Rectal smooth muscle tissue (tissue), 1 donor: ENCODE measurements around the gene SOX10.
A peak's percentile ranks its signal among the peaks of the same experiment; 100 is the strongest.
"Not testable (repeated sequence)": the region's sequence is repeated elsewhere in the genome, so short reads cannot be mapped to it uniquely, and the experiment has no call there.

Experiments
- H3K27ac ChIP-seq: one replicate; pipeline ENCODE4 v1.7.0; 2013; ENCODE audit warnings: low read depth, low read length, inconsistent platforms
- H3K27me3 ChIP-seq: one replicate; pipeline ENCODE4 v1.7.0; 2013; ENCODE audit warnings: low read length; ENCODE audit not compliant: control insufficient read depth, insufficient read depth
- H3K36me3 ChIP-seq: one replicate; pipeline ENCODE4 v1.7.0; 2013; ENCODE audit warnings: low read length; ENCODE audit not compliant: control insufficient read depth, insufficient read depth
- H3K4me1 ChIP-seq: one replicate; pipeline ENCODE4 v1.7.0; 2013; ENCODE audit warnings: low read length; ENCODE audit not compliant: control insufficient read depth, insufficient read depth
- H3K4me3 ChIP-seq: one replicate; pipeline ENCODE4 v1.7.0; 2013; ENCODE audit warnings: low read length
- H3K9ac ChIP-seq: one replicate; pipeline ENCODE4 v1.7.0; 2013; ENCODE audit warnings: low read length

The SOX10 gene

DNA sequence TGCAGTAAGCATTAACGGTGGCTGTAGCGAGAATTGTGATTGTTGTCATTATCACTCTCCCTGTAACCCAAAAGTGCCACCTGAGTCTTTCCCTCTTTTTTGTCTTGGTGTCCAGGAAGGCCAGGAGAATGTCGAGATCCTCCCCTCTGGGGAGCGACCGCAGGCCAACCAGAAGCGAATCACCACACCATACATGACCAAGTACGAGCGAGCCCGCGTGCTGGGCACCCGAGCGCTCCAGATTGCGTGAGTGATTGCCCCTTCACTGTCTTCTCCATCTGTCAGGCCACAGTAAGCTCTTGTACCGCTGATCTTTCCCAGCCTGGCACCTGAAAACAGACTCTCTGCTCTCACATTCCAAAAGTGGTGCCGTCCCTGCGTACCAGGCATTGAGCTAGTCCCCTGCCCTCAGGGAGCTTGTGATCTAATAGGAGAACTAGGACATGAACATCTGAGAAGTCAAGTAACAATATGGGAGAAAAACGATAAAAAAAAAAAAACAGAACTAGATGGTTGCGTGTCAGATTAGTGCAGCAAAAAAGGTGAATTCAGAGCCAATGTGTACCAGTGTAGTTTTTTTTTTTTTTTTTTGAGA, 25.0 kb downstream of the SOX10 start:
- Histone ChIP-seq H3K9ac (no peak overlapping the region), H3K4me3 (no peak overlapping the region), H3K4me1 (peaks cover 6% of the 10 kb centered on the region), H3K27ac (no peak overlapping the region), H3K36me3 (peaks cover 25% of the 10 kb centered on the region), H3K27me3 (no peaks in the 10 kb centered on the region)

DNA sequence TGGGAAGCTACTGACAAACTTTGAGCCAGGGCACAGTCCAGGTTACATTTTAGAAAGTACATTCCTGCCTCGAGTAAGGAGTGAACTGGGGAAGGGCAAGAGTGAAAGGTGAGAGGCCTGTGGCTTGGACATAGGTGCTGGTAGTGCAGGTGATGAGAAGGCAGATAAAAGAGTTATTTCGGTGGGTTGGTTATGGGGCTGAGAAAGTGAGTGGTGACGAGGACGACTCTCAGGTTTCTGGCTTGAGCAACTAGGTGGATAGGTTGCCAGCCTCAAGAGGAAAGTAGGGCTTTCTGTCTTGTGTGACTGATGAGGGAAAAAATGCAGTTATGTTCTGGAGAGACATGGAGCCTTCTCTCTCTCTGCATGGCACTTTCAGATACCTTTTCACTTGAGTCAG, 27.1 kb downstream of the SOX10 start:
- H3K27me3 ChIP-seq = no peaks in the 10 kb centered on the region
- H3K4me1 ChIP-seq = peaks cover 7% of the 10 kb centered on the region
- H3K4me3 ChIP-seq = no peak overlapping the region
- no peak overlapping the region for H3K27ac ChIP-seq
- H3K9ac ChIP-seq = no peak overlapping the region
- peaks cover 23% of the 10 kb centered on the region for H3K36me3 ChIP-seq

DNA sequence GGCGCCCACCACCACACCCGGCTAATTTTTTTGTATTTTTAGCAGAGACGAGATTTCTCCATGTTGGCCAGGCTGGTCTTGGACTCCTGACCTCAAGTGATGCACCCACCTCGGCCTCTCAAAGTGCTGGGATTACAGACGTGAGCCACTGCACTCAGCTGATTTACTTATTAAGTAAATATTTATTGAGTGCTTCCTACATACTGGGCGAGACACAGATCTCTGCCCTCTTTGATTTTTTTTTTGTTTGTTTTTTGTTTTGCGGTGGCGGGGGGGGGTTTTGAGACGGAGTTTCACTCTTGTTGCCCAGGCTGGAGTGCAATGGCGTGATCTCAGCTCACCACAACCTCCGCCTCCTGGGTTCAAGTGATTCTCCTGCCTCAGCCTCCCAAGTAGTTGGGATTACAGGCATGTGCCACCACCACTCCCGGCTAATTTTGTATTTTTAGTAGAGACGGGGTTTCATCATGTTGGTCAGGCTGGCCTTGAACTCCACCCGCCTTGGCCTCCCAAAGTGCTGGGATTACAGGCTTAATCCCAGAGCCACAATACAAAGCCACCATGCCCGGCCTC, 28.4 kb downstream of the SOX10 start:
- not testable (repeated sequence) for H3K27me3 ChIP-seq, H3K4me1 ChIP-seq, H3K4me3 ChIP-seq, H3K27ac ChIP-seq, H3K9ac ChIP-seq
- H3K36me3 ChIP-seq = peaks cover 18% of the 10 kb centered on the region

DNA sequence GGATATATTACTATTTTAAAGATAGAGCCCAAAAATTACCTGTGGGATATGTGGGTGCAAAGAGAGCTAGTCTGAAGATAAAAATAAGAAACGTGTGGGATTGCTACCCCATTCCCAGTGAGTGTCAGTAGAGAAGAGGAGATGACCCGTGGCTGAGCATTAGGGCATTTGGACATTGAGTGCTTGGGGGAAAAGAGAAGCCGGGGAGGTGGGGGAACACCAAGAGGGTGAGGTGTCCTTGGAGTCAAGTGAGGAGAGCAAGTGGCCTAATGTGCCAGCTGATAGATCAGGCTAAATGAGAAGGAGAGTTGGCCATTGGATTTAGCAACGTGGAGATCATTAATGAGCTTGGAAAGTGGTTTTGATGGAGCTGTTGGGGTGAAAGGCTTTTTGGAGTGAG, 29.7 kb downstream of the SOX10 start:
- no peaks in the 10 kb centered on the region for H3K27me3 ChIP-seq
- H3K9ac ChIP-seq = peak overlapping the region; percentile 4
- H3K4me1 ChIP-seq = peaks cover 7% of the 10 kb centered on the region
- peaks cover 18% of the 10 kb centered on the region for H3K36me3 ChIP-seq
- peak overlapping the region; percentile 94 for H3K4me3 ChIP-seq
- H3K27ac ChIP-seq = no peak overlapping the region

DNA sequence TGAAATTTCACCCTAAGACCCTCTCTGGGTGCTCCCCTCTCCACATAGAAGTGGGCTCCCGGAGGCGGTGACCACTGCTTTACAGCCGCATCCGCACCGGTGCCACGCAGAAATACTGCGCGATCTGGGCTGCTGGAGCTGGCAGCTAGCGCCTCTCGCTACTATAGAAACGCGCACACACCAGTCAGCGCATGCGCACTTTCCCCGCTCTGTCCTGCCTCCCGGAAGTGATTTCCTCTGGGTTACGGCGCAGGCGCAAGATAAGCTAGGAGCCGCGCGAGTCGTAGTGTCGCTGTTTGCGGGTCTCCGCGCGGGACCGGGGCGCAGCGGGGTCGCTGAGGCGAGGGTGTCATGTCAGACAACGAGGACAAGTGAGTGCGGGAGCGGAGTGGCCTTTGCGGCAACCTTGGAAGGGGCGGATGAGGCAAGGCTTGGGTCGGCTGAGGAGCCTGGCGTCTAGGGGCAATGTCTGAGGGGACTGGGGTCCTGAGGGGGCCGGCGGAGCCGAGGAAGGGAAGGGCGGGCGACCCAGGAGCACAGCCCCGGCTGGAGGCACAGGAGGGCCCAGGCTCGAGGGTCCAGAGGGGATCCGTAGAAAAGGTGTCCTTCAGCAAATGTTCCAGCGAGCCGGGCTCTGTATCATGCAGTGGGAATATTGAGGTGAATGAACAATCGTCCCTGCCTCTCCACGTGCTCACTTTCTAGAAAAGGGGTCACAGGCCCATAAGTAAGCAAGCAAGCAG, 30.7 kb downstream of the SOX10 start, which contains the start of the genes C22orf23 and POLR2F:
TSS of gene C22orf23 (minus strand) at position 165 of the 743 bp plus-strand sequence. CDS start 452 bp downstream, outside the sequence.
TSS of gene POLR2F (plus strand) at position 263 of the 743 bp plus-strand sequence. CDS start at position 352, 89 bp downstream.
- Histone ChIP-seq H3K4me3 (peak within 1 kb of the TSS; percentile 94), H3K27me3 (no peaks in the 10 kb centered on the region), H3K9ac (peak within 1 kb of the TSS; percentile 84), H3K36me3 (peaks cover 13% of the 10 kb centered on the region), H3K27ac (peak within 1 kb of the TSS; percentile 65), H3K4me1 (peaks cover 7% of the 10 kb centered on the region)

DNA sequence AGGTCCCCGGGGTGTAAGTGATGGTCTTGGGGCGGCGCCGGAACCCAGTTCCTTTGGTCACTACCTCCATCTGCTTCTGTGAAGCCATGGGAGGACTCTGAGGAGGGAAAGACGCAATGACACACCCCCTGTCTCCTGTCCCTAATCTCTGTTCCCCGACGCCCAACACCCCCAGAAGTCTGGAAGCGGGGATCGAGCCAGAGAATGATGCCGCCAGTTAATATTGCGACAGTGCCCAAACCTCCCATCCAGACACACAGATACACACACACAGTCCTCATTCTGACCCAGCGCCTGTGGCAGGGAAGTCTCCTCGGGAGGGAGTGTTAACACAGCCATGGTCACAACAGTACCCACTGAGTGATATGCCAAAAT, 31.3 kb downstream of the SOX10 start:
- Histone ChIP-seq H3K4me3 (peak overlapping the region; percentile 94), H3K27me3 (no peaks in the 10 kb centered on the region), H3K27ac (peak overlapping the region; percentile 18), H3K36me3 (peaks cover 13% of the 10 kb centered on the region), H3K9ac (no peak overlapping the region), H3K4me1 (peaks cover 7% of the 10 kb centered on the region)

DNA sequence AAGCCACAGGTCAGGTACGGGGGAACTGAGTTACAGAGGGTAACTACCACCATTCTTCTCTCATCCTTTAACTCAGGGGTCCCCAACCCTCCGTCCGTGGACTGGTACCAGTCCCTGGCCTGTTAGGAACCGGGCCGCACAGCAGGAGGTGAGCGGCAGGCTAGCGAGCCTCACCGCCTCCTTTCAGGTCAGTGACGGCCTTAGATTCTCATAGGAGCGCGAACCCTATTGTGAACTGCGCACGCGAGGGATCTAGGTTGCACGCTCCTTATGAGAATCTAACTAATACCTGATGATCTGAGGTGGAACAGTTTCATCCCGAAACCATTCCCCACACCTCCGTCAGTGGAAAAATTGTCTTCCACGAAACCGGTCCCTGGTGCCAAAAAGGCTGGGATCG, 31.7 kb downstream of the SOX10 start:
- H3K36me3 ChIP-seq, H3K9ac ChIP-seq, H3K27ac ChIP-seq, H3K4me1 ChIP-seq, H3K27me3 ChIP-seq: not testable (repeated sequence)
- peak overlapping the region; percentile 94 for H3K4me3 ChIP-seq

DNA sequence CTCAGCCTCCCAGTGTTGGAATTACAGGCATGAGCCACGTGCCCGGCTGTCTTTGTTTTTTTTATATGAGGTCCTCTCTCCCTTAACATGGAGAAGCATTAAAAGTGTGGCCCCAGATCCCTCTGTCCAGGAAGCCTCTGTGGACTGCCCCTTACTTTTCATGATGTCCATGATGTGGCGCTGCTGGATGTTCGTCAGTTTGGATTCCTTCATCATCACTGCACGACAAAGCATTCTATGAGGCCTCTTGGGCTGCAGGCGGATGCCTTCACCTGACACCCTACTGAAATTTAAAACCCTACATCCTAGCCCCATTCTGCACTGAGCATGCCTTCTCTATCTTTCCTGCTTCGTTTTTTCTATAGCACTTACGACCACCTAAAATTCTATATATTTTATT, 33.0 kb downstream of the SOX10 start:
- no peak overlapping the region for H3K27ac ChIP-seq
- no peak overlapping the region for H3K4me3 ChIP-seq
- H3K9ac ChIP-seq = no peak overlapping the region
- peaks cover 7% of the 10 kb centered on the region for H3K4me1 ChIP-seq
- no peaks in the 10 kb centered on the region for H3K27me3 ChIP-seq
- H3K36me3 ChIP-seq = no peaks in the 10 kb centered on the region

DNA sequence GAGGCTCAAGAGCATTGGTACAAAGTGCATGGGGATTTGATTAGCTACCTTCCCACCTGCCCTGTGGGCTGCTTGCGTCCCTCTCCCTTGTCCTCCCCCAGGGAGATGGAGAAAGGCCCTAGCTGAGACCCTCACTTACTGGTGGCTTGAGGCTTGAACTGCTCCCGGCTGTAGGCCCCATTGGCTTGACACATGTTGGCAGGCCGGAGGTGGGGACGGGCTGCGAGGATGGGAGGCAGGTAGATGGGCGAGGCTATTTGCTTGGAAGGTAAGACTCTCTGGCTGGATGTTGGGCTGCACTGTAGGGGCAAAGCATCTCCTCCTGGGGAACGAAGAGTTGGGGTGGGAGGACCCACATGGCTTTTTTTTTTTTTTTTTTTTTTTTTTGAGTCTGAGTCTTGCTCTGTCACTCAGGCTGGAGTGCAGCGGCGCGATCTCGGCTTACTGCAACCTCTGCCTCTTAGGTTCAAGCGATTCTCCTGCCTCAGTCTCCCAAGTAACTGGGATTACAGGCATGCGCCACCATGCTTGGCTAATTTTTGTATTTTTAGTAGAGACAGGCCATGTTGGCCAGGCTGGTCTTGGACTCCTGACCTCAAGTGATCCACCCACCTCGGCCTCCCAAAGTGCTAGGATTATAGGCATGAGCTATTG, 37.1 kb downstream of the SOX10 start:
- H3K4me1 ChIP-seq, H3K36me3 ChIP-seq, H3K4me3 ChIP-seq, H3K9ac ChIP-seq, H3K27me3 ChIP-seq, H3K27ac ChIP-seq: not testable (repeated sequence)

DNA sequence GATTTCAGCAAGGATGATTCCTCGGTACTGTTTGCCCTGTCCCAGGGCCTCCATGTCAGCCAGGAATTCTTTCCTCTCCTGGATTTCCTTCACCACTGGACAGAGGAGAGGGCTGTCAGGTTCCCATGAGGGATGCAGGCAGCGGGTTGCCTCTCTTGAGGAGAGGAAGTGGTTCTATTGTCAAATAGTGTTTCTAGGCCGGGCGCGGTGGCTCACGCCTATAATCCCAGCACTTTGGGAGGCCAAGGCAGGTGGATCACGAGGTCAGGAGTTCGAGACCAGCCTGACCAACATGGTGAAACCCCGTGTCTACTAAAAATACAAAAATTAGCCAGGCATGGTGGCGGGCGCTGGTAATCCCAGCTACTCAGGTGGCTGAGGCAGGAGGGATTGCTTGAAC, 39.9 kb downstream of the SOX10 start:
- not testable (repeated sequence) for H3K4me1 ChIP-seq, H3K27me3 ChIP-seq, H3K4me3 ChIP-seq, H3K9ac ChIP-seq, H3K27ac ChIP-seq
- H3K36me3 ChIP-seq = peaks cover 16% of the 10 kb centered on the region

DNA sequence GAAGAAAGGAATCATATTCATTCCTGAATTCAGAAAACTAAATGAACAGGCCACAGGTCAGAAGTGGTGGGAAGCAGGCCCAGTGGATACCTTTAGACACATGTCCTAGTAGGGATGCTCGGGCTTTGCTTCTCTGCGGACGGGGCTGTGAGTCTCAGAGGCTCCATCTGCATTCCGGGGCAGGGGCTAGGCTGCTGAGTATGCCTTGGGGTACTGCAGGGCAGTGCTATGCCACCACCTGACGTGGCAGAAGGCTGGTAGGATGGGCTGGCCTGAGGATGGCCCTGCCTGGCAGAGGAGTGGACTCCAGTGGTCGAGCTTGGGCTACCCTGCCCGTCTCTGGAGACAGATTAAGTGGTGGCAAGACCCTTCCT, 40.5 kb downstream of the SOX10 start:
- Histone ChIP-seq H3K27me3 (no peaks in the 10 kb centered on the region), H3K36me3 (peaks cover 18% of the 10 kb centered on the region), H3K4me1 (no peaks in the 10 kb centered on the region), H3K9ac (no peak overlapping the region), H3K4me3 (no peak overlapping the region), H3K27ac (no peak overlapping the region)

DNA sequence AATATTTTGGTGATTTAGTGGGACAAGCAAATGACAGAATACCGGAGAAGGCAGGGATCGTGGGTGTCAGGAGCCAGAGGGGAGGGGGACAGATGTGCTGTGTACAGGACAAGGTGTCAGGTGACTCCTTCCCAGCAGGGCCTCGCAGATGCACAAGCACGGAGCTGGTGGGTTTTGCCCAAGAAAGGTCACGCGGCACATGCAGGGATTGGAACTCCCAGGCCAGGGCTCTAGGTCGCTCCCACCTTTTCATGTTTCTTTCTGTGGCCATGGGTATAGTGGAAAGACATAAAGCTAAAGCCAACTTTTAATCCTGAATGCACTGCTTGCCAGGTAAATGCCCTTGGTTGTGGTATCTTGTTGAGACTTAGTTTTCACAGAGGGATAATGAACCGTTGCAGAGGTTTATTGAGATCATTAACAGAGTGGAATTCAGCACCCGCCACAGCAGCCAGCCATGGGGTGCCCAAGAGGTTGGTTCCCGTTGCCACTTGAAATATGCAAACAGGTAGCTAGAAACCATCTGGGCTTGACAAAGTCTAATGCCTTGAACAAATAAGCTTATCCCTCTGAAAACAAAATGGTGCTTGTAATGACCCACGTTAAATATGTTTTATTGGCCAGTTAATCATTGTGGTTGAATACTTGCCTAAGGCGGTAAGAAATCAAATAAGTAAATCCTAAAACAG, 41.1 kb downstream of the SOX10 start:
- no peak overlapping the region for H3K27ac ChIP-seq

More for the DNA sequence above, 41.1 kb downstream of the SOX10 start:
- Histone ChIP-seq H3K36me3 (peaks cover 18% of the 10 kb centered on the region), H3K4me1 (no peaks in the 10 kb centered on the region), H3K4me3 (no peak overlapping the region), H3K27me3 (no peaks in the 10 kb centered on the region), H3K9ac (no peak overlapping the region)
